Measurements from ENCODE around the gene NUDT22.

NUDT22 gene

DNA sequence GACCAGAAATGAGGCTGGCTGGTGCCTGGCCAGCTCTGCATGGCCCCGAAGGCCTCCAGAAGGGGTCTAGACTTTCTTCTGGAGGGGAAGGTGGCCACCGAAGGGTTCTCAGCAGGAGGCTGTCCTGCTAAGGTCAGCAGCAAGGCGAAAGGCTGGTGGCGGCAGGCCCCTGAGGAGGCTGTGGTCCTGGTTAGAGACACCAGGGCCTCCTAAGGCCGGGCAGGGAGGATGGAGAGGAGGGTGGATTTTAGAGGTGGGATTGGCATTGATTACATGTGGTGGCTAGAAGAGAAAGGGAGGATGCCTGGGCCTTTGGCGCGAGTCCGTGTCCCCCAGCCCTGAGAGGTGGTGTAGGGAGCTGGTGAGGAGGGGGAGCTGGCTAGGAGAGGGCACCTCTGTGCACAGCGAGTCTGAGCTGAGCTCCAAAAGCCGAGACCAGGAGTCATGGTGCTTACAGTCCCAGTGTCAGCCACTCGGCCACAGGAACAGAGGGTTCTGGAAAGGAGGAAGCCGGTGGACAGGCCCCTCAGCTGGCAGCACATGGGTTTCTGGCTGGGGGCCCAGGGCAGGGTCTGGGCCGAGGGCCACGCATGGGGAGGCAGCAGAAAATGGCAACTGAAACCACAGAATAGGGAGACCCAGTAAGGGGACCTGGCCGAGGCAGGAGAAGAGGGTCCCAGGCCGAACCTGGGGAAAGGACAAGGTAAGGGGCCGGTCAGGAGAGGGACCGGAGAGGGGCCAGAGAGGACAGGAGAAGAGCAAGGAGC lies 17.1 kb upstream of the NUDT22 start:
- Histone ChIP-seq H3K4me1 (ENCODE audit: insufficient read depth, low read length, poor library complexity, severe bottlenecking) (peaks cover 26% of the 10 kb centered on the region), H4K20me1 (ENCODE audit: insufficient read depth, low read length, poor library complexity, severe bottlenecking) (peaks cover 15% of the 10 kb centered on the region), H3K36me3 (ENCODE audit: insufficient read depth, low read length) (peaks cover 15% of the 10 kb centered on the region; the same call in 1 of the 2 replicates), H3K4me2 (ENCODE audit: low read depth, low read length, poor library complexity, severe bottlenecking) (peak overlapping the region; percentile 92), H3K9ac (ENCODE audit: low read depth, low read length, poor library complexity, severe bottlenecking) (peak overlapping the region; percentile 99), H3K9me3 (ENCODE audit: insufficient read depth, low read depth, low read length) (no peaks in the 10 kb centered on the region), H3K9me2 (replicated peaks; ENCODE audit: low read depth, low read length) (no peaks in the 10 kb centered on the region), H3K79me2 (ENCODE audit: insufficient read depth, low read length) (peaks cover 38% of the 10 kb centered on the region), H2AFZ (ENCODE audit: low read length) (no peak overlapping the region), H3K27me3 (ENCODE audit: insufficient read depth, low read length, poor library complexity, severe bottlenecking) (no peaks in the 10 kb centered on the region), H3K4me3 (ENCODE audit: low read length, poor library complexity, severe bottlenecking) (peak overlapping the region; percentile 96), H3F3A (ENCODE audit: low read depth) (peaks cover 6% of the 10 kb centered on the region; the same call in 1 of the 2 replicates)
- no peak for TF ChIP-seq EZH2phosphoT487 (IDR thresholded peaks at IDR 0.05; ENCODE audit: borderline replicate concordance)
- TF ChIP-seq, protein P1, sequence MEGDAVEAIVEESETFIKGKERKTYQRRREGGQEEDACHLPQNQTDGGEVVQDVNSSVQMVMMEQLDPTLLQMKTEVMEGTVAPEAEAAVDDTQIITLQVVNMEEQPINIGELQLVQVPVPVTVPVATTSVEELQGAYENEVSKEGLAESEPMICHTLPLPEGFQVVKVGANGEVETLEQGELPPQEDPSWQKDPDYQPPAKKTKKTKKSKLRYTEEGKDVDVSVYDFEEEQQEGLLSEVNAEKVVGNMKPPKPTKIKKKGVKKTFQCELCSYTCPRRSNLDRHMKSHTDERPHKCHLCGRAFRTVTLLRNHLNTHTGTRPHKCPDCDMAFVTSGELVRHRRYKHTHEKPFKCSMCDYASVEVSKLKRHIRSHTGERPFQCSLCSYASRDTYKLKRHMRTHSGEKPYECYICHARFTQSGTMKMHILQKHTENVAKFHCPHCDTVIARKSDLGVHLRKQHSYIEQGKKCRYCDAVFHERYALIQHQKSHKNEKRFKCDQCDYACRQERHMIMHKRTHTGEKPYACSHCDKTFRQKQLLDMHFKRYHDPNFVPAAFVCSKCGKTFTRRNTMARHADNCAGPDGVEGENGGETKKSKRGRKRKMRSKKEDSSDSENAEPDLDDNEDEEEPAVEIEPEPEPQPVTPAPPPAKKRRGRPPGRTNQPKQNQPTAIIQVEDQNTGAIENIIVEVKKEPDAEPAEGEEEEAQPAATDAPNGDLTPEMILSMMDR (conservative IDR thresholded peaks at IDR 0.05; ENCODE audit: low read length) = no peak

DNA sequence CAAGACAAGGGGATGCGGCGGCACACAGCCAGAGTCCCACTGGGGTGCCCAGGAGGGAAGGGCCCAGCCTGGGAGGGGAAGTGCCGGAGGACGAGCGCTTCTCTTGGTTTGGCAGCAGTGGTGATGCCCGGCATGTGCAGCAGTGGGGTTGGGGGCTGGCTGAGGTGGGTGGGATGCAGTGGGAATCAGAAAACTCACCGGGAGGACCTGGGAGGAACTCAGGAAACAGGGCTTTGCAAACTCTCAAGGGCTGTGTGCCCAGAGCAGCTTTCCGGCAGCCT lies 16.6 kb upstream of the NUDT22 start:
- Histone ChIP-seq H3K4me2 (ENCODE audit: low read depth, low read length, poor library complexity, severe bottlenecking) (peak overlapping the region; percentile 92), H3K36me3 (ENCODE audit: insufficient read depth, low read length) (peaks cover 10% of the 10 kb centered on the region; the same call in 1 of the 2 replicates), H3K9me3 (ENCODE audit: insufficient read depth, low read depth, low read length) (no peaks in the 10 kb centered on the region), H3K4me3 (ENCODE audit: low read length, poor library complexity, severe bottlenecking) (no peak overlapping the region), H4K20me1 (ENCODE audit: insufficient read depth, low read length, poor library complexity, severe bottlenecking) (peaks cover 15% of the 10 kb centered on the region), H3F3A (ENCODE audit: low read depth) (peaks cover 6% of the 10 kb centered on the region; the same call in 1 of the 2 replicates), H3K27me3 (ENCODE audit: insufficient read depth, low read length, poor library complexity, severe bottlenecking) (no peaks in the 10 kb centered on the region), H2AFZ (ENCODE audit: low read length) (no peak overlapping the region), H3K9me2 (replicated peaks; ENCODE audit: low read depth, low read length) (no peaks in the 10 kb centered on the region), H3K9ac (ENCODE audit: low read depth, low read length, poor library complexity, severe bottlenecking) (no peak overlapping the region), H3K79me2 (ENCODE audit: insufficient read depth, low read length) (peaks cover 38% of the 10 kb centered on the region), H3K4me1 (ENCODE audit: insufficient read depth, low read length, poor library complexity, severe bottlenecking) (peaks cover 26% of the 10 kb centered on the region)
- TF ChIP-seq, protein P1 (conservative IDR thresholded peaks at IDR 0.05; ENCODE audit: low read length) = no peak

- Histone ChIP-seq H3K4me2 (ENCODE audit: low read depth, low read length, poor library complexity, severe bottlenecking) (no peak overlapping the region), H3K27me3 (ENCODE audit: insufficient read depth, low read length, poor library complexity, severe bottlenecking) (no peaks in the 10 kb centered on the region), H3F3A (ENCODE audit: low read depth) (peaks cover 6% of the 10 kb centered on the region; the same call in 1 of the 2 replicates), H4K20me1 (ENCODE audit: insufficient read depth, low read length, poor library complexity, severe bottlenecking) (peaks cover 12% of the 10 kb centered on the region), H3K4me1 (ENCODE audit: insufficient read depth, low read length, poor library complexity, severe bottlenecking) (peaks cover 22% of the 10 kb centered on the region), H3K79me2 (ENCODE audit: insufficient read depth, low read length) (peaks cover 36% of the 10 kb centered on the region), H3K4me3 (ENCODE audit: low read length, poor library complexity, severe bottlenecking) (no peak overlapping the region), H2AFZ (ENCODE audit: low read length) (no peak overlapping the region), H3K9me3 (ENCODE audit: insufficient read depth, low read depth, low read length) (no peaks in the 10 kb centered on the region), H3K36me3 (ENCODE audit: insufficient read depth, low read length) (peaks cover 10% of the 10 kb centered on the region; the same call in 1 of the 2 replicates), H3K9me2 (replicated peaks; ENCODE audit: low read depth, low read length) (no peaks in the 10 kb centered on the region), H3K9ac (ENCODE audit: low read depth, low read length, poor library complexity, severe bottlenecking) (no peak overlapping the region)
- no peak for TF ChIP-seq EZH2phosphoT487 (IDR thresholded peaks at IDR 0.05; ENCODE audit: borderline replicate concordance)
- TF ChIP-seq, protein P1 (conservative IDR thresholded peaks at IDR 0.05; ENCODE audit: low read length) = no peak
Measured at GRCh38 chr11:64210301-64211020, 15.6 kb upstream of the NUDT22 start.

Measured in Loucy (cell line).